ENCODE measurements around the gene KRTAP10-2. TPM values are rescaled to one million over a fixed set of nuclear protein-coding genes. Genes with fewer than 3 reads are reported as not detected.

Gene KRTAP10-2
- total RNA-seq, 1 donor from 2014 or later, result not detected

GRCh38 chr21:44527983-44528633 lies 23.2 kb downstream of the KRTAP10-2 start:
- intact Hi-C loops (cut with micrococcal nuclease), result no loop called here
- Mint-ChIP-seq H3K27me3 (peaks cover 9% of the 10 kb centered on the region), H3K4me1 (no peaks in the 10 kb centered on the region), H3K4me3 (no peak overlapping the region), H3K27ac (no peak overlapping the region), H3K9me3 (no peaks in the 10 kb centered on the region), H3K36me3 (ENCODE audit: low read depth) (no peaks in the 10 kb centered on the region)
- no peak for DNase-seq
- ChIA-PET POLR2A (no interaction called here), CTCF (no interaction called here)
- ATAC-seq (ENCODE audit: low read depth), result no peak
- TF ChIP-seq CTCF (IDR thresholded peaks at IDR 0.05), result no peak

GRCh38 chr21:44527156-44527982 lies 23.9 kb downstream of the KRTAP10-2 start:
- intact Hi-C loops (cut with micrococcal nuclease), result no loop called here
- Mint-ChIP-seq H3K27ac (no peak overlapping the region), H3K4me1 (no peaks in the 10 kb centered on the region), H3K4me3 (no peak overlapping the region), H3K36me3 (ENCODE audit: low read depth) (no peaks in the 10 kb centered on the region), H3K27me3 (peaks cover 9% of the 10 kb centered on the region), H3K9me3 (no peaks in the 10 kb centered on the region)
- ChIA-PET POLR2A (no interaction called here), CTCF (no interaction called here)
- ATAC-seq (ENCODE audit: low read depth), result no peak
- no peak for DNase-seq
- TF ChIP-seq CTCF (IDR thresholded peaks at IDR 0.05), result no peak

GRCh38 chr21:44526096-44526997 lies 25.0 kb downstream of the KRTAP10-2 start:
- Mint-ChIP-seq H3K36me3 (ENCODE audit: low read depth) (no peaks in the 10 kb centered on the region), H3K4me1 (no peaks in the 10 kb centered on the region), H3K4me3 (no peak overlapping the region), H3K9me3 (no peaks in the 10 kb centered on the region), H3K27ac (no peak overlapping the region), H3K27me3 (peaks cover 9% of the 10 kb centered on the region)
- TF ChIP-seq CTCF (IDR thresholded peaks at IDR 0.05), result no peak
- ATAC-seq (ENCODE audit: low read depth), result no peak
- intact Hi-C loops (cut with micrococcal nuclease), result no loop called here
- DNase-seq, result no peak
- POLR2A ChIA-PET, result no interaction called here
- CTCF ChIA-PET, result no interaction called here

- intact Hi-C loops (cut with micrococcal nuclease), result no loop called here
- Mint-ChIP-seq H3K27ac (no peak overlapping the region), H3K4me3 (no peak overlapping the region), H3K9me3 (no peaks in the 10 kb centered on the region), H3K27me3 (peaks cover 6% of the 10 kb centered on the region), H3K4me1 (no peaks in the 10 kb centered on the region), H3K36me3 (ENCODE audit: low read depth) (no peaks in the 10 kb centered on the region)
- no peak for TF ChIP-seq CTCF (IDR thresholded peaks at IDR 0.05)
- no peak for ATAC-seq (ENCODE audit: low read depth)
- POLR2A ChIA-PET, result no interaction called here
- peak; percentile 7 for DNase-seq
- CTCF ChIA-PET, result no interaction called here
Observed at GRCh38 chr21:44525391-44526095, 25.8 kb downstream of the KRTAP10-2 start.
